ENCODE results near the gene ATF5.
"Not testable (repeated sequence)": the region's sequence is repeated elsewhere in the genome, so short reads cannot be mapped to it uniquely, and the experiment has no call there.

Gene ATF5

GRCh38 chr19:49923055-49924003, 5.7 kb upstream of the ATF5 start:
- no peak for DNase-seq (ENCODE audit: low read depth)

- no peak for DNase-seq (ENCODE audit: low read depth)
These were observed 4.8 kb upstream of the ATF5 start for GRCh38 chr19:49924004-49924880.

GRCh38 chr19:49924881-49925210, 4.2 kb upstream of the ATF5 start:
- not testable (repeated sequence) for DNase-seq (ENCODE audit: low read depth)

GRCh38 chr19:49925486-49925885, 3.5 kb upstream of the ATF5 start:
- no peak for DNase-seq (ENCODE audit: low read depth)

GRCh38 chr19:49926515-49926914, 2.5 kb upstream of the ATF5 start:
- no peak for DNase-seq (ENCODE audit: low read depth)

- DNase-seq (ENCODE audit: low read depth) = no peak
These were observed 1.3 kb upstream of the ATF5 start for GRCh38 chr19:49927526-49928264.

GRCh38 chr19:49929611-49930482, 842 bp downstream of the ATF5 start:
- DNase-seq (ENCODE audit: low read depth) = peak; percentile 94

GRCh38 chr19:49930483-49931011, 1.5 kb downstream of the ATF5 start:
- DNase-seq (ENCODE audit: low read depth) = peak; percentile 21

- DNase-seq (ENCODE audit: low read depth) = no peak
These were observed 2.5 kb downstream of the ATF5 start for GRCh38 chr19:49931293-49932040.

GRCh38 chr19:49932041-49932451, 3.0 kb downstream of the ATF5 start:
- DNase-seq (ENCODE audit: low read depth) = no peak

- DNase-seq (ENCODE audit: low read depth) = no peak
These were observed 3.7 kb downstream of the ATF5 start for GRCh38 chr19:49932731-49933131.

- no peak for DNase-seq (ENCODE audit: low read depth)
These were observed 4.6 kb downstream of the ATF5 start for GRCh38 chr19:49933643-49934042.

GRCh38 chr19:49936549-49936948, 7.5 kb downstream of the ATF5 start:
- no peak for DNase-seq (ENCODE audit: low read depth)

- peak; percentile 71 for DNase-seq (ENCODE audit: low read depth)
These were observed 8.9 kb downstream of the ATF5 start for GRCh38 chr19:49937750-49938381.

- DNase-seq (ENCODE audit: low read depth) = no peak
These were observed 9.7 kb downstream of the ATF5 start for GRCh38 chr19:49938662-49939061.

GRCh38 chr19:49939721-49940481, 10.9 kb downstream of the ATF5 start:
- DNase-seq (ENCODE audit: low read depth) = no peak

GRCh38 chr19:49940482-49940791, 11.4 kb downstream of the ATF5 start:
- no peak for DNase-seq (ENCODE audit: low read depth)

- not testable (repeated sequence) for DNase-seq (ENCODE audit: low read depth)
These were observed 15.6 kb downstream of the ATF5 start for GRCh38 chr19:49944567-49944966.

- DNase-seq (ENCODE audit: low read depth) = no peak
These were observed 17.4 kb downstream of the ATF5 start for GRCh38 chr19:49946415-49946814.

All from EH (cell line).